HCT116 (cell line): ENCODE results near the gene MINK1. TPM values are rescaled to one million over a fixed set of nuclear protein-coding genes. Genes with fewer than 3 reads are reported as not detected.

Experiments used
- ATAC-seq: fragments of 200-7000 bp; cut with Tn5 transposase; 2 replicates; pipeline ENCODE4 v1.9.1; 2020; ENCODE audit warnings: mild to moderate bottlenecking, moderate library complexity
- BruUV-seq: library from RNA; stranded (reverse); fragments of 400-500 nt; replicated peaks from 2 replicates; lab custom pipeline; 2021; lab: Mats Ljungman, UMichigan
- CTCF ChIA-PET: fragments of 300-600 bp; sonication (Branson Sonifier 250); formaldehyde crosslinking; loops from one replicate; lab custom pipeline; 2021; ENCODE audit warnings: antibody characterized with exemption; lab: Charles Lee
- POLR2A ChIA-PET: fragments of 300-600, 350-600 bp; sonication (Branson Sonifier 250); formaldehyde crosslinking; loops from one replicate; lab custom pipeline; 2021; ENCODE audit warnings: antibody characterized with exemption; lab: Charles Lee
- RAD21 ChIA-PET, 2 experiments: fragments of 300-600 bp; sonication (Branson Sonifier 250); formaldehyde crosslinking; loops; one replicate each; lab custom pipeline; 2023; ENCODE audit warnings: low total read pairs in 2 of 2; ENCODE audit not compliant: uncharacterized antibody in 2 of 2, unreplicated experiment in 2 of 2, low non-redundant PET in 1 of 2; lab: Charles Lee
- DNase-seq: peaks from one replicate; pipeline ENCODE4 v3.0.0-alpha.2; 2010; ENCODE audit warnings: low read depth, low spot score
- H2AFZ ChIP-seq: fragments of 200-600 bp; shearing (Covaris generic), sonication (generic); 2 replicates; pipeline ENCODE4 v1.6.1; 2017; ENCODE audit warnings: low read depth, mixed run types, mixed read lengths, antibody characterized with exemption, low read length; ENCODE audit not compliant: poor library complexity, severe bottlenecking
- H3K27ac ChIP-seq: 2 replicates; pipeline ENCODE4 v1.5.1; 2012; ENCODE audit warnings: low read depth, low read length
- H3K27me3 ChIP-seq: fragments of 200-600 bp; sonication (generic); 2 replicates; pipeline ENCODE4 v1.6.1; 2016; ENCODE audit warnings: mixed run types, low read length, mixed read lengths; ENCODE audit not compliant: insufficient read depth
- H3K36me3 ChIP-seq, 2 experiments: fragments of 200-500 bp in 1 of 2; fragments of 200-600 bp in 1 of 2; sonication (Bioruptor generic) in 1 of 2; sonication (generic) in 1 of 2; 2 replicates each; pipeline versions ENCODE4 v1.5.1 to v1.6.1; 2014 to 2016; ENCODE audit warnings: low read length in 2 of 2, inconsistent platforms in 1 of 2, mixed read lengths in 1 of 2, mixed run types in 1 of 2; ENCODE audit not compliant: insufficient read depth in 2 of 2, control insufficient read depth in 1 of 2
- H3K4me1 ChIP-seq, 2 experiments: fragments of 200-600 bp in 1 of 2; sonication (generic) in 1 of 2; 2 replicates each; pipeline versions ENCODE4 v1.5.1 to v1.6.1; 2012 to 2017; ENCODE audit warnings: low read length in 2 of 2, inconsistent platforms in 1 of 2, mild to moderate bottlenecking in 1 of 2, mixed read lengths in 1 of 2, mixed run types in 1 of 2, moderate library complexity in 1 of 2; ENCODE audit not compliant: insufficient read depth in 2 of 2, control insufficient read depth in 1 of 2
- H3K4me2 ChIP-seq: fragments of 200-600 bp; sonication (generic); 2 replicates; pipeline ENCODE4 v1.6.1; 2017; ENCODE audit warnings: mixed run types, low read length, mixed read lengths
- H3K4me3 ChIP-seq, 2 experiments: fragments of 200-600 bp in 1 of 2; sonication (generic) in 1 of 2; replicated peaks in 1 of 2; 2 replicates each; pipeline ENCODE4 v1.5.1; 2011 to 2016; ENCODE audit warnings: low read length in 2 of 2, control low read depth in 1 of 2, low read depth in 1 of 2, mild to moderate bottlenecking in 1 of 2, mixed read lengths in 1 of 2, mixed run types in 1 of 2
- H3K79me2 ChIP-seq: fragments of 200-600 bp; sonication (generic); 2 replicates; pipeline ENCODE4 v1.6.1; 2017; ENCODE audit warnings: mild to moderate bottlenecking, mixed run types, low read length, moderate library complexity, mixed read lengths; ENCODE audit not compliant: insufficient read depth
- H3K9ac ChIP-seq: fragments of 200-600 bp; sonication (generic); 2 replicates; pipeline ENCODE4 v1.6.1; 2016; ENCODE audit warnings: low read length, mixed read lengths
- H3K9me2 ChIP-seq: fragments of 200-600 bp; sonication (generic), shearing (Covaris generic); 2 replicates; pipeline ENCODE4 v1.6.1; 2017; ENCODE audit warnings: mixed run types, mild to moderate bottlenecking, moderate library complexity; ENCODE audit not compliant: insufficient read depth
- H3K9me3 ChIP-seq, 2 experiments: fragments of 200-500 bp in 1 of 2; fragments of 200-600 bp in 1 of 2; sonication (Bioruptor generic) in 1 of 2; sonication (generic) in 1 of 2; 2 replicates each; pipeline ENCODE4 v1.6.1; 2014 to 2017; ENCODE audit warnings: low read length in 2 of 2, mixed read lengths in 2 of 2, inconsistent platforms in 1 of 2, low read depth in 1 of 2, mild to moderate bottlenecking in 1 of 2, mixed run types in 1 of 2, moderate library complexity in 1 of 2; ENCODE audit not compliant: control insufficient read depth in 1 of 2, insufficient read depth in 1 of 2
- H4K20me1 ChIP-seq: fragments of 200-600 bp; sonication (generic), shearing (Covaris generic); 2 replicates; pipeline ENCODE4 v1.6.1; 2017; ENCODE audit warnings: mixed run types, mild to moderate bottlenecking, moderate library complexity; ENCODE audit not compliant: insufficient read depth
- ATF3 ChIP-seq: IDR thresholded peaks from 2 replicates; pipeline ENCODE4 v1.6.1; 2012
- EGR1 ChIP-seq: IDR thresholded peaks from 2 replicates; pipeline ENCODE4 v1.6.1; 2012; ENCODE audit warnings: low read depth
- EZH2 ChIP-seq: fragments of 200-600 bp; sonication (generic); IDR thresholded peaks from 2 replicates; pipeline ENCODE4 v1.6.1; 2017; ENCODE audit warnings: antibody characterized with exemption, mixed run types
- EZH2phosphoT487 ChIP-seq: fragments of 200-600 bp; IDR thresholded peaks from 2 replicates; pipeline ENCODE4 v1.6.1; 2018; ENCODE audit warnings: antibody characterized with exemption, borderline replicate concordance
- FOSL1 ChIP-seq: IDR thresholded peaks from 2 replicates; pipeline ENCODE4 v1.6.1; 2012; ENCODE audit warnings: low read depth
- SIN3A ChIP-seq: IDR thresholded peaks from 2 replicates; pipeline ENCODE4 v1.6.1; 2012; ENCODE audit warnings: low read depth
- SP1 ChIP-seq: IDR thresholded peaks from 2 replicates; pipeline ENCODE4 v1.6.1; 2012; ENCODE audit warnings: low read depth
- SRF ChIP-seq: IDR thresholded peaks from 2 replicates; pipeline ENCODE4 v1.6.1; 2012; ENCODE audit warnings: low read depth
- YY1 ChIP-seq: IDR thresholded peaks from 2 replicates; pipeline ENCODE4 v1.6.1; 2011; ENCODE audit warnings: low read length, low read depth, moderate library complexity, mild to moderate bottlenecking; ENCODE audit not compliant: insufficient replicate concordance; ENCODE audit errors: extremely low read depth
- ZFX ChIP-seq: fragments of 450-650 bp; IDR thresholded peaks from 2 replicates; pipeline ENCODE4 v1.6.1; 2017
- intact Hi-C: fragments of 100-400 bp; cut with micrococcal nuclease; formaldehyde crosslinking; loops from 2 replicates; pipeline ENCODE4 v1.10.0; 2022
- total RNA-seq: library from RNA; stranded (reverse); gene quantifications from one replicate; pipeline ENCODE4 v1.2.1, GENCODE V29; 2021; ENCODE audit not compliant: unreplicated experiment
- TF ChIP-seq, protein P1 (sequence below), 3 experiments: fragments of 200-600 bp in 1 of 3; sonication (generic) in 1 of 3; IDR thresholded peaks in 2 of 3; conservative IDR thresholded peaks in 1 of 3; 2 replicates each; pipeline ENCODE4 v1.5.1; 2012 to 2017; ENCODE audit warnings: low read depth in 2 of 3, low read length in 2 of 3, antibody characterized with exemption in 1 of 3, borderline replicate concordance in 1 of 3, control low read depth in 1 of 3, mild to moderate bottlenecking in 1 of 3, mixed read lengths in 1 of 3, mixed run types in 1 of 3, moderate library complexity in 1 of 3; ENCODE audit not compliant: insufficient read depth in 1 of 3

Gene MINK1
- total RNA-seq, 1 experiment from 2014 or later: 85.2 TPM

- Histone ChIP-seq H2AFZ (no peak overlapping the region), H3K27me3 (no peaks in the 10 kb centered on the region), H3K9me3 (no peaks in the 10 kb centered on the region), H3K9ac (no peak overlapping the region), H3K36me3 (no peaks in the 10 kb centered on the region), H3K4me3 (no peak overlapping the region), H3K4me1 (no peaks in the 10 kb centered on the region), H3K4me2 (no peak overlapping the region), H3K79me2 (no peaks in the 10 kb centered on the region), H3K27ac (no peak overlapping the region), H4K20me1 (no peaks in the 10 kb centered on the region), H3K9me2 (no peaks in the 10 kb centered on the region)
- RAD21 ChIA-PET: no interaction called here
- no peak for DNase-seq
- POLR2A ChIA-PET: interaction anchor here (1.1 kb wide), 1 partner anchor 20 kb away, joined by 3 read pairs; the partner anchor contains the start of gene SLC25A11
- BruUV-seq: no TSS peak
- TF ChIP-seq SP1 (no peak), EGR1 (no peak)
- CTCF ChIA-PET: no interaction called here
- no peak for ATAC-seq
- intact Hi-C loops: loop anchor here (2.0 kb wide), 1 partner anchor 15 kb away; no protein-coding TSS in a partner anchor
Observed at GRCh38 chr17:4919511-4920047, 86.4 kb downstream of the MINK1 start.

GRCh38 chr17:4920351-4921048 is 87.4 kb downstream of the MINK1 start:
- ChIA-PET POLR2A (no interaction called here), RAD21 (no interaction called here), CTCF (no interaction called here)
- Histone ChIP-seq H3K4me1 (no peaks in the 10 kb centered on the region), H4K20me1 (no peaks in the 10 kb centered on the region), H3K4me2 (no peak overlapping the region), H3K9me3 (no peaks in the 10 kb centered on the region), H3K27ac (no peak overlapping the region), H3K36me3 (no peaks in the 10 kb centered on the region), H3K9ac (no peak overlapping the region), H3K9me2 (no peaks in the 10 kb centered on the region), H3K4me3 (no peak overlapping the region), H3K27me3 (no peaks in the 10 kb centered on the region), H3K79me2 (no peaks in the 10 kb centered on the region), H2AFZ (no peak overlapping the region)
- no TSS peak for BruUV-seq
- ATAC-seq: no peak
- TF ChIP-seq ZFX: no peak
- no peak for TF ChIP-seq EZH2
- TF ChIP-seq SRF: no peak
- no peak for TF ChIP-seq YY1
- no peak for TF ChIP-seq FOSL1
- TF ChIP-seq EGR1: no peak
- no peak for TF ChIP-seq ATF3
- TF ChIP-seq SIN3A: no peak
- no peak for TF ChIP-seq EZH2phosphoT487
- TF ChIP-seq, protein P1, sequence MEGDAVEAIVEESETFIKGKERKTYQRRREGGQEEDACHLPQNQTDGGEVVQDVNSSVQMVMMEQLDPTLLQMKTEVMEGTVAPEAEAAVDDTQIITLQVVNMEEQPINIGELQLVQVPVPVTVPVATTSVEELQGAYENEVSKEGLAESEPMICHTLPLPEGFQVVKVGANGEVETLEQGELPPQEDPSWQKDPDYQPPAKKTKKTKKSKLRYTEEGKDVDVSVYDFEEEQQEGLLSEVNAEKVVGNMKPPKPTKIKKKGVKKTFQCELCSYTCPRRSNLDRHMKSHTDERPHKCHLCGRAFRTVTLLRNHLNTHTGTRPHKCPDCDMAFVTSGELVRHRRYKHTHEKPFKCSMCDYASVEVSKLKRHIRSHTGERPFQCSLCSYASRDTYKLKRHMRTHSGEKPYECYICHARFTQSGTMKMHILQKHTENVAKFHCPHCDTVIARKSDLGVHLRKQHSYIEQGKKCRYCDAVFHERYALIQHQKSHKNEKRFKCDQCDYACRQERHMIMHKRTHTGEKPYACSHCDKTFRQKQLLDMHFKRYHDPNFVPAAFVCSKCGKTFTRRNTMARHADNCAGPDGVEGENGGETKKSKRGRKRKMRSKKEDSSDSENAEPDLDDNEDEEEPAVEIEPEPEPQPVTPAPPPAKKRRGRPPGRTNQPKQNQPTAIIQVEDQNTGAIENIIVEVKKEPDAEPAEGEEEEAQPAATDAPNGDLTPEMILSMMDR (IDR thresholded peaks at IDR 0.05 in 2 of 3, conservative IDR thresholded peaks at IDR 0.05 in 1 of 3; ENCODE audit: borderline replicate concordance in 1 of 3, insufficient read depth in 1 of 3, low read depth in 2 of 3, low read length in 2 of 3): no peak
- intact Hi-C loops: loop anchor here (2.0 kb wide), 1 partner anchor 14 kb away; no protein-coding TSS in a partner anchor
- DNase-seq: no peak
